ENCODE data around the gene LRRC41. TPM values are rescaled to one million over a fixed set of nuclear protein-coding genes. Genes with fewer than 3 reads are reported as not detected.

Gene LRRC41
- total RNA-seq, 1 donor from 2014 or later = 60.2 TPM

- peaks cover 41% of the 10 kb centered on the region for H3K4me1 Mint-ChIP-seq
- H3K27ac Mint-ChIP-seq = no peak overlapping the region
- CTCF ChIA-PET = interaction anchor here (9.9 kb wide), 1 partner anchor 47 kb away, joined by 62 read pairs; no protein-coding TSS in a partner anchor
- no peak for TF ChIP-seq CTCF (IDR thresholded peaks at IDR 0.05)
- ATAC-seq (ENCODE audit: low read depth) (no peak), DNase-seq (no peak)
- H3K27me3 Mint-ChIP-seq = no peaks in the 10 kb centered on the region
- POLR2A ChIA-PET = no interaction called here
- intact Hi-C loops (cut with micrococcal nuclease) = loop anchor here (5.0 to 10.0 kb wide), 2 partner anchors 314 to 416 kb away; partner anchors contain the start of genes EFCAB14 and MOB3C
- no peaks in the 10 kb centered on the region for H3K9me3 Mint-ChIP-seq
- H3K36me3 Mint-ChIP-seq (ENCODE audit: low read depth) = peaks cover 37% of the 10 kb centered on the region
- H3K4me3 Mint-ChIP-seq = peak overlapping the region; percentile 99
Measured at GRCh38 chr1:46300673-46301405, 2.6 kb downstream of the LRRC41 start.

GRCh38 chr1:46298387-46298786 lies 5.0 kb downstream of the LRRC41 start:
- ATAC-seq (ENCODE audit: low read depth) = no peak
- DNase-seq = no peak
- intact Hi-C loops (cut with micrococcal nuclease) = no loop called here
- H3K36me3 Mint-ChIP-seq (ENCODE audit: low read depth) = peaks cover 43% of the 10 kb centered on the region
- ChIA-PET POLR2A (interaction anchor here (1.0 kb wide), 1 partner anchor 45 kb away, joined by 4 read pairs; no protein-coding TSS in a partner anchor), CTCF (interaction anchor here (9.9 kb wide), 1 partner anchor 49 kb away, joined by 62 read pairs; no protein-coding TSS in a partner anchor)
- H3K27me3 Mint-ChIP-seq = no peaks in the 10 kb centered on the region
- no peak for TF ChIP-seq CTCF (IDR thresholded peaks at IDR 0.05)
- no peak overlapping the region for H3K27ac Mint-ChIP-seq
- no peak overlapping the region for H3K4me3 Mint-ChIP-seq
- no peaks in the 10 kb centered on the region for H3K9me3 Mint-ChIP-seq
- peaks cover 20% of the 10 kb centered on the region for H3K4me1 Mint-ChIP-seq

GRCh38 chr1:46295306-46295705 lies 8.1 kb downstream of the LRRC41 start:
- ChIA-PET POLR2A (no interaction called here), CTCF (interaction anchor here (9.9 kb wide), 1 partner anchor 52 kb away, joined by 62 read pairs; no protein-coding TSS in a partner anchor)
- Mint-ChIP-seq H3K27me3 (no peaks in the 10 kb centered on the region), H3K27ac (no peak overlapping the region), H3K9me3 (no peaks in the 10 kb centered on the region), H3K4me1 (peaks cover under 1% of the 10 kb centered on the region), H3K4me3 (no peak overlapping the region), H3K36me3 (ENCODE audit: low read depth) (peaks cover 46% of the 10 kb centered on the region)
- TF ChIP-seq CTCF (IDR thresholded peaks at IDR 0.05) = no peak
- intact Hi-C loops (cut with micrococcal nuclease) = no loop called here
- no peak for DNase-seq
- no peak for ATAC-seq (ENCODE audit: low read depth)

- intact Hi-C loops (cut with micrococcal nuclease) = no loop called here
- CTCF ChIA-PET = no interaction called here
Measured at GRCh38 chr1:46289976-46290375, 13.4 kb downstream of the LRRC41 start.

More at GRCh38 chr1:46289976-46290375, 13.4 kb downstream of the LRRC41 start:
- no peaks in the 10 kb centered on the region for H3K9me3 Mint-ChIP-seq
- no peaks in the 10 kb centered on the region for H3K27me3 Mint-ChIP-seq
- H3K36me3 Mint-ChIP-seq (ENCODE audit: low read depth) = peaks cover 52% of the 10 kb centered on the region
- no peak overlapping the region for H3K4me3 Mint-ChIP-seq
- POLR2A ChIA-PET = interaction anchor here (1.5 kb wide), 1 partner anchor 13 kb away, joined by 4 read pairs; the partner anchor contains the start of genes LRRC41 and UQCRH
- no peak for DNase-seq
- ATAC-seq (ENCODE audit: low read depth) = no peak
- no peak overlapping the region for H3K27ac Mint-ChIP-seq
- H3K4me1 Mint-ChIP-seq = no peaks in the 10 kb centered on the region
- no peak for TF ChIP-seq CTCF (IDR thresholded peaks at IDR 0.05)
